Heart left ventricle (tissue), 16 donors: Measurements from ENCODE around the gene CACYBP. TPM values are rescaled to one million over a fixed set of nuclear protein-coding genes. Genes with fewer than 3 reads are reported as not detected.
A peak's percentile ranks its signal among the peaks of the same experiment; 100 is the strongest.

Experiments
- ATAC-seq, 4 donors: fragments of 200-7000 bp; cut with Tn5 transposase; one replicate each; pipeline ENCODE4 v1.9.1; 2020 to 2022; ENCODE audit warnings: moderate library complexity in 4 of 4, mild to moderate bottlenecking in 3 of 4, moderate number of reproducible peaks in 1 of 4
- DNase-seq, 5 donors: peaks; one replicate each; pipeline ENCODE4 v3.0.0-alpha.2; 2020
- H3K27ac ChIP-seq, 12 donors: fragments of 200-600 bp; sonication (generic) in 4 of 12; one replicate each; pipeline versions ENCODE4 v1.5.0 to v1.8.0; 2016 to 2022; ENCODE audit warnings: mild to moderate bottlenecking in 2 of 12
- H3K27me3 ChIP-seq, 9 donors: fragments of 200-600 bp; sonication (generic) in 2 of 9; one replicate each; pipeline versions ENCODE4 v1.5.1 to v1.8.0; 2016 to 2022; ENCODE audit warnings: mild to moderate bottlenecking in 3 of 9
- H3K36me3 ChIP-seq, 9 donors: fragments of 200-600 bp; sonication (generic) in 2 of 9; one replicate each; pipeline versions ENCODE4 v1.5.0 to v1.8.0; 2018 to 2022; ENCODE audit warnings: mild to moderate bottlenecking in 2 of 9
- H3K4me1 ChIP-seq, 12 donors: fragments of 200-600 bp; sonication (generic) in 4 of 12; one replicate each; pipeline versions ENCODE4 v1.5.0 to v1.8.0; 2016 to 2022; ENCODE audit warnings: mild to moderate bottlenecking in 3 of 12
- H3K4me3 ChIP-seq, 12 donors: fragments of 200-600 bp; sonication (generic) in 4 of 12; one replicate each; pipeline versions ENCODE4 v1.5.0 to v1.8.0; 2017 to 2022; ENCODE audit warnings: mild to moderate bottlenecking in 9 of 12, moderate library complexity in 4 of 12
- H3K9me3 ChIP-seq, 12 donors: fragments of 200-600 bp; sonication (generic) in 4 of 12; one replicate each; pipeline versions ENCODE4 v1.5.0 to v1.8.0; 2016 to 2022; ENCODE audit warnings: mild to moderate bottlenecking in 1 of 12
- CTCF ChIP-seq, 12 donors: fragments of 200-600 bp; sonication (generic) in 4 of 12; IDR thresholded peaks; one replicate each; pipeline versions ENCODE4 v1.5.0 to v1.8.0; 2018 to 2022; ENCODE audit warnings: antibody characterized with exemption in 12 of 12, mild to moderate bottlenecking in 5 of 12
- POLR2A ChIP-seq, 2 donors: fragments of 450-650 bp; IDR thresholded peaks; one replicate each; pipeline ENCODE4 v1.6.1; 2017; ENCODE audit warnings: antibody characterized with exemption in 2 of 2, mild to moderate bottlenecking in 2 of 2, moderate library complexity in 2 of 2
- WGBS, 4 donors: extraction: QIAGEN DNeasy Blood & Tissue Kit in 2 of 4; methylation state at CpG; one replicate each; pipeline versions ENCODE4 v1.1.5 to v1.1.7; 2013 to 2018; 5-methylcytosine and 5-hydroxymethylcytosine counted together
- intact Hi-C, 10 donors: fragments of 100-400 bp; cut with DNase I; formaldehyde crosslinking; loops; one replicate each; pipeline versions ENCODE4 v1.11.1 to v1.14.2; 2022
- polyA plus RNA-seq, 2 donors: library from polyadenylated mRNA; stranded (reverse); fragments of 200-250 nt; gene quantifications; one replicate each; pipeline ENCODE4 v1.2.3, GENCODE V29; 2013
- total RNA-seq, 9 donors: library from RNA; depleted of rRNA in 2 of 9; stranded (reverse); fragments of >200 nt in 2 of 9; fragmentation: NEBNext Ultra II Directional in 3 of 9; extraction: Animal tissue kit (Norgen Biotek cat#: 25700) in 3 of 9; gene quantifications; one replicate each; pipeline versions ENCODE4 v1.1.0 to v1.2.4, GENCODE V29; 2016 to 2023
- donor health status: ischemic (EF 13 %, LVEDD 7.1; RV severe dilation, severe dysfunction).
- donor health status: healthy with polysubstance abuse.
- donor health status: DM: no; HTN: yes; CAD: no.
- donor health status: DM: no; HTN: no; CAD: no.
- donor health status: ischemic (EF 25% LVEDD 6.9; RV normal size, moderate dysfunction).
- donor health status: ischemic (EF 25% LVEDD 5.7; RV mildly dilated, moderate dysfunction).
- donor health status: healthy.
- donor health status: DM: yes; HTN: yes; CAD: no.
- donor health status: ischemic (EF 35%, LVEDD 5.7; RV mildly dilated, moderate dysfunction).
- donor health status: nonischemic (EF 11% LVEDD 7.7; RV severe dilation, severe dysfunction).
- donor health status: DM: yes; HTN: yes; CAD: no.
- donor health status: PGD.
- donor health status: ischemic (EF 29% LVEDD 5.4; RV normal size, mild dysfunction).
- donor health status: nonischemic (EF 23%, LVEDD 6.1; RV moderate dilation, normal function).

CACYBP gene
- total and polyA plus RNA-seq, 11 donors = 30.1 to 170 (median 54.6) TPM

DNA sequence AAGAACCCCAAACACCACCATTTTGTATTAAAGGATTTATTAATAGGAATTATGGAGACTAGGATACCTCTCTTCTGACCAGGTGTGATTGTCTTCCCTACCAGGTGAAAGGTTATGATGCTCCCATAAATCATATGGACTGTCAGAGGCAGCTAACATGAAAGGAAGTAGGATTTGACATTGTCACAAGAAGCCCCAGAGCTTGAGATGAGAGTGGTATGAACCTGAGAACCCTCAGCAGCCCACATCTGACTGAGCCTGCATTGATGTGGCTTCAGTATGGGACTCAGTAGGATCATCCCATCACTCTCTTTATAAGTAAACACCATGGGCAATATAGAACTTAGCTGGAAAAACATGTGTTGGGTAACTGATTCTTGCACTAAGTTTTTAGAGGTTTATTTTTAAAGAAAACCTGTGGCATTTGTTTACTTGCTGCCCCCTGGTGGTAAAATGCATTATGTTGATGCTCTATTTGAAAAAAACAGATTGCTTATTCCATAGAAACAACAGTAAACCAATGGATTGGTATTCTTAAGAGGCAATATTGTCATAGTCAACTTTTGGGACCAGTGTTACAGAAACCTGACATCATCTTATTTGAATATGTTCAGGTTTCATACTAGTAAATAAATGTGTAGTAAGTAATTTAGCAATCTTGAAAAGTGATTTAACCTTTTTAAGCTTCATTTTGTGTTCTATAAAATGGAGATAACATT lies 16.6 kb upstream of the CACYBP start:
- Histone ChIP-seq H3K9me3 (no peaks in the 10 kb centered on the region), H3K4me3 (no peak overlapping the region), H3K4me1 (no peaks in the 10 kb centered on the region), H3K36me3 (peaks cover 0 to 68% (median 20%) of the 10 kb centered on the region in 9 donors), H3K27me3 (no peaks in the 10 kb centered on the region), H3K27ac (no peak overlapping the region)
- ATAC-seq (no peak), DNase-seq (no peak)
- TF ChIP-seq CTCF (IDR thresholded peaks at IDR 0.05) (peak; percentile 43 to 79 (median 69)), POLR2A (IDR thresholded peaks at IDR 0.05) (no peak)
- intact Hi-C loops = loop anchor here in 7 of 10 donors (2.0 to 10.0 kb wide), 7 partner anchors 98 to 728 kb away; no protein-coding TSS in a partner anchor

GRCh38 chr1:174984952-174985351 lies 14.8 kb upstream of the CACYBP start:
- Histone ChIP-seq H3K27me3 (no peaks in the 10 kb centered on the region), H3K4me1 (peaks cover 0 to 10% (median 2%) of the 10 kb centered on the region in 12 donors), H3K9me3 (no peaks in the 10 kb centered on the region), H3K27ac (no peak overlapping the region), H3K4me3 (no peak overlapping the region), H3K36me3 (peaks cover 0 to 50% (median 13%) of the 10 kb centered on the region in 9 donors)
- 96 to 99% (median 97%) methylated on average over 4 of the region's 4 CpGs for WGBS, 4 donors
- ATAC-seq (no peak), DNase-seq (no peak)
- intact Hi-C loops = loop anchor here in 7 of 10 donors (5.0 to 10.0 kb wide), 5 partner anchors 100 to 730 kb away; no protein-coding TSS in a partner anchor
- no peak for TF ChIP-seq POLR2A (IDR thresholded peaks at IDR 0.05)
- no peak for TF ChIP-seq CTCF (IDR thresholded peaks at IDR 0.05)

GRCh38 chr1:174988539-174988938 lies 11.2 kb upstream of the CACYBP start:
- intact Hi-C loops = loop anchor here in 5 of 10 donors (5.0 to 10.0 kb wide), 4 partner anchors 104 to 734 kb away; no protein-coding TSS in a partner anchor
- Histone ChIP-seq H3K27ac (no peak overlapping the region), H3K4me3 (no peak overlapping the region), H3K27me3 (no peaks in the 10 kb centered on the region), H3K36me3 (peaks cover 0 to 30% (median 0%) of the 10 kb centered on the region in 9 donors), H3K9me3 (no peaks in the 10 kb centered on the region), H3K4me1 (peaks cover 0 to 24% (median 3%) of the 10 kb centered on the region in 12 donors)
- DNase-seq = no peak
- no peak for ATAC-seq
- no peak for TF ChIP-seq POLR2A (IDR thresholded peaks at IDR 0.05)
- no peak for TF ChIP-seq CTCF (IDR thresholded peaks at IDR 0.05)

DNA sequence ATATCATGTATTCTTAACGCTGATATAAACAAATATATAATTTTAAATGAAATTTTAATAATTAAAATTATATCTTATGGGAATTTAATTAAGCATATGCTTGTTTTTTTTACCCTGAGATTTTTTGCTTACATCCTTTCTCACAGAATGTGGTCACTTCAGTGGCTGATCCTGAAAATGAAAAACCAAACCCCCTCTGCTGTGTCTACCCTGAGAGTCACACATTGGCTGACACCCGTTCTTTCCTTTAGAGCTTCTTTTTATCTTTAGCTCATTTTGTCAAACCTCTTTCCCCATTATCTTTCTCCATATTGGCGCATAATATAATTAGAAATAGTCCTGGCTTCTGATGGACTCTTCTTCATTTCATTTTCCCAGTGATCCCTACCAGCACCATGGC lies 10.8 kb upstream of the CACYBP start:
- Histone ChIP-seq H3K36me3 (peaks cover 0 to 32% (median 0%) of the 10 kb centered on the region in 9 donors), H3K27me3 (no peaks in the 10 kb centered on the region), H3K4me1 (peaks cover 0 to 24% (median 3%) of the 10 kb centered on the region in 12 donors), H3K27ac (peak overlapping the region in 4 of 12 donors; percentile 18 to 84 (median 74)), H3K4me3 (no peak overlapping the region), H3K9me3 (no peaks in the 10 kb centered on the region)
- TF ChIP-seq CTCF (IDR thresholded peaks at IDR 0.05) = no peak
- no peak for TF ChIP-seq POLR2A (IDR thresholded peaks at IDR 0.05)
- WGBS, 4 donors = 82 to 94% (median 89%) methylated on average over 3 of the region's 3 CpGs
- ATAC-seq (no peak), DNase-seq (no peak)
- intact Hi-C loops = loop anchor here in 5 of 10 donors (5.0 to 10.0 kb wide), 4 partner anchors 104 to 734 kb away; no protein-coding TSS in a partner anchor
